Adrenal gland (tissue), 12 donors: ENCODE measurements around the gene KCND2. TPM values are rescaled to one million over a fixed set of nuclear protein-coding genes. Genes with fewer than 3 reads are reported as not detected.

Experiments used
- DNase-seq, 7 donors: peaks; one replicate each; pipeline ENCODE4 v3.0.0-alpha.2; 2019 to 2020
- H3K27ac ChIP-seq, 5 donors: fragments of 200-600 bp; sonication (generic) in 4 of 5; 1 replicate in 3 of 5; 2 replicates in 2 of 5; pipeline versions ENCODE4 v1.5.1 to v1.8.0; 2016 to 2020; ENCODE audit warnings: mild to moderate bottlenecking in 1 of 5
- H3K27me3 ChIP-seq: fragments of 200-600 bp; 2 replicates; pipeline ENCODE4 v1.8.0; 2021
- H3K36me3 ChIP-seq, 2 donors: fragments of 200-600 bp; replicated peaks in 1 of 2; 1 replicate in 1 of 2; 2 replicates in 1 of 2; pipeline versions ENCODE4 v1.5.1 to v1.8.0; 2018 to 2022
- H3K4me1 ChIP-seq, 2 donors: fragments of 200-600 bp; replicated peaks in 1 of 2; 1 replicate in 1 of 2; 2 replicates in 1 of 2; pipeline versions ENCODE4 v1.5.1 to v1.8.0; 2018 to 2021
- H3K4me3 ChIP-seq, 4 donors: fragments of 200-600 bp; sonication (generic) in 3 of 4; one replicate each; pipeline ENCODE4 v1.5.1; 2016 to 2018
- H3K9me3 ChIP-seq, 3 donors: fragments of 200-600 bp; sonication (generic) in 1 of 3; replicated peaks in 1 of 3; 1 replicate in 2 of 3; 2 replicates in 1 of 3; pipeline versions ENCODE4 v1.5.1 to v1.8.0; 2016 to 2021
- CTCF ChIP-seq, 6 experiments: fragments of 450-650 bp in 4 of 6; fragments of 200-600 bp in 2 of 6; sonication (generic) in 1 of 6; IDR thresholded peaks; 1 replicate in 5 of 6; 2 replicates in 1 of 6; pipeline versions ENCODE4 v1.5.1 to v1.8.0; 2016 to 2021; ENCODE audit warnings: antibody characterized with exemption in 6 of 6, mild to moderate bottlenecking in 2 of 6, moderate library complexity in 1 of 6
- POLR2A ChIP-seq, 2 donors: fragments of 450-650 bp; IDR thresholded peaks; one replicate each; pipeline ENCODE4 v1.6.1; 2017; ENCODE audit warnings: antibody characterized with exemption in 2 of 2, mild to moderate bottlenecking in 2 of 2, moderate library complexity in 1 of 2
- WGBS, 4 donors: extraction: QIAGEN DNeasy Blood & Tissue Kit in 2 of 4; methylation state at CpG; one replicate each; pipeline versions ENCODE4 v1.1.5 to v1.1.7; 2013 to 2017; 5-methylcytosine and 5-hydroxymethylcytosine counted together
- intact Hi-C, 2 donors: fragments of 100-400 bp; cut with DNase I; formaldehyde crosslinking; loops; one replicate each; pipeline versions ENCODE4 v1.14.1 to v1.15.0; 2022 to 2023
- polyA plus RNA-seq, 3 donors: library from polyadenylated mRNA; stranded (reverse); fragments of 200-250 nt in 2 of 3; fragments of 350-450 nt in 1 of 3; fragmentation: Illumina TruSeq in 1 of 3; extraction: RNeasy Lipid Tissue Mini Kit (QIAGEN cat#74804) in 1 of 3; gene quantifications; one replicate each; pipeline ENCODE4 v1.2.3, GENCODE V29; 2013 to 2014
- total RNA-seq, 9 donors: library from RNA; depleted of rRNA in 4 of 9; stranded (reverse); fragments of >200 nt in 4 of 9; fragments of 120-200 nt in 1 of 9; fragmentation: NEBNext Ultra II Directional in 1 of 9; extraction: Animal tissue kit (Norgen Biotek cat#: 25700) in 1 of 9; gene quantifications; one replicate each; pipeline versions ENCODE4 v1.1.0 to v1.2.4, GENCODE V29; 2013 to 2023
- donor health status: healthy with polysubstance abuse.
- donor health status: Bipolar disorder and iron deficiency.
- donor health status: DM: yes; HTN: yes; CAD: no.
- donor health status: DM: no; HTN: no; CAD: no.
- donor health status: DM: no; HTN: no; CAD: no.
- donor health status: DM: yes; HTN: yes; CAD: no.

The KCND2 gene
- total and polyA plus RNA-seq, 12 donors = 0.24 to 3.0 (median 0.81) TPM

GRCh38 chr7:120436487-120437060, 163.6 kb downstream of the KCND2 start:
- H3K9me3 ChIP-seq = no peaks in the 10 kb centered on the region
- 52 to 83% (median 78%) methylated on average over 1 of the region's 1 CpG for WGBS, 4 donors
- no peaks in the 10 kb centered on the region for H3K4me1 ChIP-seq
- H3K36me3 ChIP-seq = no peaks in the 10 kb centered on the region
- H3K27ac ChIP-seq = no peak overlapping the region
- TF ChIP-seq POLR2A (IDR thresholded peaks at IDR 0.05) = no peak
- TF ChIP-seq CTCF (IDR thresholded peaks at IDR 0.05) = no peak
- DNase-seq = no peak
- H3K27me3 ChIP-seq = no peaks in the 10 kb centered on the region
- intact Hi-C loops = no loop called here
- H3K4me3 ChIP-seq = no peak overlapping the region

- TF ChIP-seq POLR2A (IDR thresholded peaks at IDR 0.05) = no peak
- TF ChIP-seq CTCF (IDR thresholded peaks at IDR 0.05) = no peak
- intact Hi-C loops = no loop called here
- Histone ChIP-seq H3K4me3 (no peak overlapping the region), H3K27me3 (no peaks in the 10 kb centered on the region), H3K9me3 (no peaks in the 10 kb centered on the region), H3K27ac (no peak overlapping the region), H3K36me3 (no peaks in the 10 kb centered on the region), H3K4me1 (no peaks in the 10 kb centered on the region)
- WGBS, 4 donors = 19 to 49% (median 28%) methylated on average over 1 of the region's 1 CpG
- no peak for DNase-seq
Observed at GRCh38 chr7:120441850-120442249, 168.9 kb downstream of the KCND2 start.

- Histone ChIP-seq H3K36me3 (no peaks in the 10 kb centered on the region), H3K4me1 (no peaks in the 10 kb centered on the region), H3K27me3 (no peaks in the 10 kb centered on the region), H3K9me3 (no peaks in the 10 kb centered on the region), H3K27ac (no peak overlapping the region), H3K4me3 (no peak overlapping the region)
- DNase-seq = no peak
- intact Hi-C loops = no loop called here
- 63 to 82% (median 71%) methylated on average over 2 of the region's 2 CpGs for WGBS, 4 donors
- TF ChIP-seq CTCF (IDR thresholded peaks at IDR 0.05) (no peak), POLR2A (IDR thresholded peaks at IDR 0.05) (no peak)
Observed at GRCh38 chr7:120442838-120443237, 169.9 kb downstream of the KCND2 start.

DNA sequence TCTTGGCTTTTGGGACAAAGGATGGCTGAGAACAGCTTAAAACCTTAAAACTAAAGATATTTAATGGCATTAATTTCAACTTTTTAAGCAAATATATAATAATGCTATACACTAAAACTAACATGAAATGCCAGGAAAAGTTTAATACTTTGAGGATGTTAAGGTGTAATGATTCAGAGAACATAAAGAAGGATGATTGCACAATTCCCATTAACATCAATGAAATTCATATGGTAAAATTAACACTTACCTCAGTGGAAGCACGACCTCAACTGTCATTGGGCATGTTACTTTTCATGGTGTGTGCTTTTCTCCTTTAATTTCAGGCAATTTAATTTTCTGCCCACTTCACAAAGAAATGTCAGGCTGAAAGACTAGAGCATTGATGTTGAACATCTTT, 171.7 kb downstream of the KCND2 start:
- TF ChIP-seq CTCF (IDR thresholded peaks at IDR 0.05) = no peak
- no peak for TF ChIP-seq POLR2A (IDR thresholded peaks at IDR 0.05)
- Histone ChIP-seq H3K4me3 (no peak overlapping the region), H3K27ac (no peak overlapping the region), H3K9me3 (no peaks in the 10 kb centered on the region), H3K27me3 (no peaks in the 10 kb centered on the region), H3K36me3 (no peaks in the 10 kb centered on the region), H3K4me1 (no peaks in the 10 kb centered on the region)
- 48 to 71% (median 55%) methylated on average over 1 of the region's 1 CpG for WGBS, 4 donors
- intact Hi-C loops = no loop called here
- DNase-seq = no peak
